GM19372 (cell line): Measurements from ENCODE around the gene SETDB1.

Experiments used
- ATAC-seq: cut with Tn5 transposase; IDR thresholded peaks from one replicate; pipeline ENCODE4 v1.9.1; 2021; ENCODE audit warnings: mild to moderate bottlenecking, low read depth, moderate library complexity; ENCODE audit not compliant: unreplicated experiment

SETDB1 gene

GRCh38 chr1:150999926-151000325 is 73.8 kb downstream of the SETDB1 start:
- no peak for ATAC-seq

DNA sequence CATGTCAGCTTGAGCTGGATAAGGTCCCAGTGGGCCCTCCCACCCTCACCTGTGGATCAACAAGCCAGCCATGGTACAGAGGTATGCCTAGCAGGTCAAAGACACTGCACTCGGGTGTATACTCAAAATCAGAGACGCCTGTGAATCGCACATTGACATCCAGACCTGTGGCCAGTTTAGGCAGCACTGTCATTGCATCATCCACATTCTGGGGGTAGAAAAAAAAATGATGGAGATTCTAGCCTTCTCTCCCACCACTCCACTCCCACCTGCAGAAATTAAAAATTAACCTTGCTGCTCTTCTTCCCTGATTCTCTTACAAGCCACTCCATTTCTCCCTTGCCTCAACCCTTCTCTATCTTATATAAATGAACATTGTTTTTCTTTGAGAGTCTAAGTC is 74.2 kb downstream of the SETDB1 start:
- no peak for ATAC-seq

- no peak for ATAC-seq
Observed at GRCh38 chr1:151001602-151002001, 75.4 kb downstream of the SETDB1 start.

DNA sequence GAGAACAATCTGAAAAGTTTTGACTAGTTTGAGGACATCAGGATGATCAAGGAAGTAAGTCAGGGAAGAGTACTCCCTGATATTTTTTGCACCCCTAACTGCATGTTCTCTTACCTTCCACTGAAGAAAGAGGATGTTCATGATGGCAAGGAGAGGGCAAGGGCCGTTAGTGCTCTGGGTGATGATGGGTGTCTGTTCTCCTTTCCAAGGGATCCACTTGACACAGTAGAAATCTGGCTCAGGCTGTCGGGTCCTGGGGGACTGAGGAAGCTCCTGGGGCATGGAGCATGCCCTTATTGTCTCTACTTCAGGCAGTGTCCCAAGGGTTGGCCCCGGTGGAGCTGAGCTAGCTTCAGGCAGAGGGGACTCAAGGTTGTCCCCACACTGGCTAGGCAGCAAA is 75.9 kb downstream of the SETDB1 start:
- ATAC-seq, result no peak

DNA sequence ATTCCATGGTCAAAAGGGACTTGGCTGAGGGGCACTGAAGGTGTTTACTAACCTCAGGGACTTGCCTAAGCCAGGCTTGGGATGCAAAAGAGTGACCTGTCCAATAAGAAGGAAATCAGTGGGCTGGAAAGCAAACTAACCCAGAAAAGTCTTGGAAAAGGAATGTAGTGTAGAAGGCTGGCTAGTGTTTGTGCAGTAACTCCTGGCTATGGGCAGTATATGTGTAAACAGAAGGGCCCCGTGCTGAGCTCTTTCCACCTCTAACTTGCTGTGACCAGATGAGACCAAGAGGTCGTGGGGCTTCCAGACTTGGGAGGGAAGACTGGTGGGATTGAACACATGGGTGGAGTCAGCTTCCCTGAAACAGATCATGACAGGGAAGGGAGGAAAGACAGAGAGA is 76.4 kb downstream of the SETDB1 start:
- ATAC-seq, result no peak

DNA sequence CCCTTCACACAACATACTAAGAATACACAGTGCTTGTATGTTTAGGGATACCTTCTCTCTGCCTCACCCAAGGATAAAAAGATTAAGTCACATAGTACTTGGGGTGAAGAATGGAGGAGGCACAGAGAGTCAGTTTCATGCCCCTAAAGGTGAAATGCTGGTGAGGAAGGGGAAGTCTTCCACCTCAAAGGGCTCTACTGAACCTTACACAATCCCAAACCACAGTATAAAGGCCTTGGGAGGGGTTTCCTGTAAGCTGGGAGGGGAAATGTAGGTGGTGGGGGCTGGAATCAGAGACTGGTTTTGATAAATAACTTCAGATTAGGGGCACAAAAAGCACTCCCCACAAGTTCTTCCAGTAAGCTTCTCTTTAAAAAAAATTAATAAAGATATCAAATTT is 77.0 kb downstream of the SETDB1 start:
- no peak for ATAC-seq

GRCh38 chr1:151005729-151006319 is 79.7 kb downstream of the SETDB1 start:
- ATAC-seq, result no peak

- ATAC-seq, result no peak
Observed at GRCh38 chr1:151006327-151007052, 80.3 kb downstream of the SETDB1 start, which contains the start of gene MINDY1. MINDY1 (minus strand) TSS chr1:151006902; CDS start chr1:151002617, 4,285 bp downstream.

- no peak for ATAC-seq
Observed at GRCh38 chr1:151007853-151008243, 81.7 kb downstream of the SETDB1 start.

- peak; percentile 86 for ATAC-seq
Observed at GRCh38 chr1:151008244-151009205, 82.4 kb downstream of the SETDB1 start, which contains the start of gene PRUNE1. PRUNE1 (plus strand) TSS chr1:151008449; CDS start chr1:151008633, 184 bp downstream.

DNA sequence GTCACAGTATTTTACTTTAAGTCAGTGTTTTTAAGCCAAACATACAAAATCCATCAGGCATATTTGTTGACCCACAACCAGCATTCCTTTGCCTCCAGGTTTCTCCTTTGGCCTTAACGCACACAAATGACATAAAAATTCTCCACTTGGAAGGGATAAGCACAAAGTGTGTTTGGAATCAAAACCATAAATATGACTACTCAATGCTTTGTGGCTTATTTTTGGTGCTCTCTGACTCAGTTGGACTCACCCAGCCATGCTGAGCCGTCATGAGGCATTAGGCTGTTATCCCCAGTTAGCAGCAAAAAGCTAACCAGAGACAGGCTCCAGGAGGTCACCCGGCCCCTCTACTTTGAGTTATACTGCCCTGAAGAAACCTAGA is 83.0 kb downstream of the SETDB1 start:
- no peak for ATAC-seq

DNA sequence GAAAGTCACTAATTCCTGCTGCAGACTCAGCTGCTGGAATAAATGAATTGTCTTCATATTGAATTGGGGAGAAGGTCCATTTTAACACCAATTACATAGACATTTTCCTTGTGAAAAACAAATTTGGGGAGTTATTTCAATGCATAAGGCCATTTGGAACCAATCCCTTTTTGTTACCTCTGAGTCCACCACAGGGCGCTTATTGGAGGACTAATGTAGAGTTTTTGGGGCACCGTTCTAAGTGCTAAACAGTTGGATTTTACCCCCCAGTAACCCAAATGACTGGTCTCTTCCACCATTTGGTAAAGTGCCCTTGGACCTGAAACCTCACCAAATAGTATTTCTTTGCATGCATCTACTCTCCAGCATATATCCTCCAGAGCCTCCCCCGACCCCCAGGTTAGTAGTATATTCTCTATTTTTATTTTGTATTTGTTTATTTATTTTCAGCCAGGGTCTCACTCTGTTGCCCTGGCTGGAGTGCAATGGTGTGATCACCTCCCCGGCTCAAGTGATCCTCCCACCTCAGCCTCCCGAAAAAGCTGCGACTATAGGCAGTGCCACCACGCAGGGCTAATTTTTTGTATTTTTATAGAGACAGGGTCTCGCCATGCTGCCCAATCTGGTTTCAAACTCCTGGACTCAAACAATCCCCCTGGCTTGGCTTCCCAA is 83.6 kb downstream of the SETDB1 start:
- no peak for ATAC-seq

GRCh38 chr1:151010346-151010726 is 84.2 kb downstream of the SETDB1 start:
- no peak for ATAC-seq

DNA sequence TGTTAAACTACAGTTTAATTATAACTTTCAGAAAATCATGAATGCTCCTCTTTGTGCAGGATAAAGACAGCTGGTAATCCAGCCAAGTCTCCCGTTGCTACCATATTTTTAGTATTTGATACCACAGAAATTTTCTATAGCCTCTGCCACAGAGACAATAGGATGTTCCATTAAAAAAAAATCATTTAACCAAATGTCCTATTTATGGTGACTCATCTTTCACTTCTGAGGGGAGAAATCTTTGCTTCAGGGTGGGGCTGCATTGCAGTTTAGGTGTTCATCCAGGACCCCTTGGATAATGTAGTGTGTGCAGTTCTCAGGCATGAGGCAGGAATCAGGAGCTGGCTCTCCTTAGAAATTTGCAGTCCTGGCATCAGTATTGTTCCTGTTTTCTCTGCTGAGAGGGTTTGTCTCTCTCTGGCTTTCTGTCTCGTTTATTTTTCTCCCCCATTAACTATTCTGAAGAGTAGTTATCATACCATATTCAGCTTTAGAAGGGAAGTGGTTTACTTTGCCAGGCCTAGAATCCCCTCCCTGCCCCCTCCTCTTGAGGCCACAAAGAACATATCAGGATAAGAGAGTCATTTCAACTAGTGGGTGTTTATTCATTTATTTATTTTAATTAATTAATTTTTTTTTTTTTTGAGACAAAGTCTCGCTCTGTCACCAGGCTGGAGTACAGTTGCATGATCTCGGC is 85.1 kb downstream of the SETDB1 start:
- ATAC-seq, result no peak

GRCh38 chr1:151012684-151013471 is 86.7 kb downstream of the SETDB1 start:
- ATAC-seq, result no peak

DNA sequence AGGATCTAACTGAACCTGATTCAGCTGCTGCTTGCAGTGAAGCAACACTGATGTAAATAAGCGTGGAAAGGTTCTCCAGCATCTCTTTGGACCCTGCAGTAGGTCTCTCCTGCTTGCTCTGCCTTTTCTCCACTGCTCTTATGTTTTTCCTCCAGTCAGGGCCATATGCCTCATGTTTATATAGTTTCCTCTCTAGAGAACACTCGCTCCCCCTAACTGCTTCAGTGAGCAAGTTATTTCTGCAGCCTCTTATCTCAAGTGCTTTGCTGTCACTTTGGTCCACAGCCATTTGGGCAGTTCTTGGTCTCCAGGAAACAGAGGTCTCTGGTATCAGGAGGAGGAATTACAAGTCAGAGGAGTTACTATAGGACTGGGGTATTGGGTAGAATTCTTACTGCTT is 87.4 kb downstream of the SETDB1 start:
- ATAC-seq, result no peak
